ENCODE data around the gene CNFN.

DNA sequence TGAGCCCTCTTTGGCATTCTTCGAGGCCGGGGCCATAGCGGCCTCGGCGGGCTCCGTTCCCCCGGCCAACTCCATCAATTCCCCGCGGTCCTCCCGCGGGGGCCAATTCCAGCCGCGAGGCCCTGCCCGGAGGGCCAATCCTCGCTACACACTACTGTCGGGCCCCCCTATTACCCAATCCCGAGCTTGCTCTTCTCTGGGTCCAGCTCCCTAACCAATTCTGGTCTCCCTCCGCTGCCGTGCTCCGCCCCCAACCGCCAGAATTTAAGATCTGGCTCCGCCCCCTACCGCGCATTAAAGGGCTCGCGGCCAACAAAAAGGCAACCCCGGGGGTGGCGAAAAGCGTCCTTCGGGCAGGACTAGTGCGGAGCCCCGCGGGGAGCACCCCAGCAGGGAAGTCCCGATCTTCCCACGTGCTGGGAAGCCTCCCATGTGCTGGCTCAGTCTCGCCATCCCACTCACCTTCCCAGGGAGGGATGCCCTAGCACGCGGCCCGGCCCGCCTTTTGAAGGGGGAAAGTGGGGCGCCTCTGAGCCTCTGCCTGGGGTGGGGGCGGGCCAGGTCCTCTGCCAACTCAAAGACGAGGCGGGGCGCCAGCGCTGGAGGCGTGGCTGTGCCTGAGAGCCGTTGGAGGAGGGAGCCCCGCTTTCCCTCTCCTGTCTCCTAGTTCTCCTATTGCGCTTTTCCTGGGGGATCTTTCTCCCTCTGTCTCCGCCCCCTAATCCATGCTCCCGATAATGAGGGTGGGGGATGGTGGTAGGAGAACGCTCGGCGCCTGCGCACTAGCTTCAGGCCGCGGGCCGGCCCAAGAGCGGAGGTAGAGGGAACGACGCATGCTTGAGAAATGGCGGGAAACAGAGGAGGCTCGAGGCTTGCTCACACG is 33.6 kb upstream of the CNFN start:
- TF ChIP-seq, protein P1, sequence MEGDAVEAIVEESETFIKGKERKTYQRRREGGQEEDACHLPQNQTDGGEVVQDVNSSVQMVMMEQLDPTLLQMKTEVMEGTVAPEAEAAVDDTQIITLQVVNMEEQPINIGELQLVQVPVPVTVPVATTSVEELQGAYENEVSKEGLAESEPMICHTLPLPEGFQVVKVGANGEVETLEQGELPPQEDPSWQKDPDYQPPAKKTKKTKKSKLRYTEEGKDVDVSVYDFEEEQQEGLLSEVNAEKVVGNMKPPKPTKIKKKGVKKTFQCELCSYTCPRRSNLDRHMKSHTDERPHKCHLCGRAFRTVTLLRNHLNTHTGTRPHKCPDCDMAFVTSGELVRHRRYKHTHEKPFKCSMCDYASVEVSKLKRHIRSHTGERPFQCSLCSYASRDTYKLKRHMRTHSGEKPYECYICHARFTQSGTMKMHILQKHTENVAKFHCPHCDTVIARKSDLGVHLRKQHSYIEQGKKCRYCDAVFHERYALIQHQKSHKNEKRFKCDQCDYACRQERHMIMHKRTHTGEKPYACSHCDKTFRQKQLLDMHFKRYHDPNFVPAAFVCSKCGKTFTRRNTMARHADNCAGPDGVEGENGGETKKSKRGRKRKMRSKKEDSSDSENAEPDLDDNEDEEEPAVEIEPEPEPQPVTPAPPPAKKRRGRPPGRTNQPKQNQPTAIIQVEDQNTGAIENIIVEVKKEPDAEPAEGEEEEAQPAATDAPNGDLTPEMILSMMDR (IDR thresholded peaks at IDR 0.05; ENCODE audit: low read depth, low read length): no peak
- TF ChIP-seq EZH2phosphoT487 (IDR thresholded peaks at IDR 0.05; ENCODE audit: low read depth): no peak

All from OCI-LY3 (cell line).